Measurements from ENCODE around the gene APOBEC4.

Gene APOBEC4

DNA sequence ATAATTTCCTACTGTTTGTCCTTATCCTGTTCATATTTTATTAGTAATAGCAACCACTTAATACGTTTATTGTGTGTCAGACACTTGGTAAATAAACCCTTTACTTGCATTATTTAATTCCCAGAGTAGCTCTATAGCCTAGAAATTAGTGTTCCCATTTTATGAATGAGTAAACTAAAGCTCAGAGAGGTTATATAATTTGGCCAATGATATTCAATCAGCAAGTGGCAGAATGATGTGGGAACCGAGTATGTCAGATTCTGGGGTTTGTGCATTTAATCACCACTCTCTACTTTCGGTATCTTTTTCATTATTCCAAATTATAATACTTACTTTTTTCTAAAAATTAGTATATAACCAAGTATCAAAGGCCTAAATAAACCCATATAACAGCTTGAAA lies 10.9 kb downstream of the APOBEC4 start:
- TF ChIP-seq, protein P1, sequence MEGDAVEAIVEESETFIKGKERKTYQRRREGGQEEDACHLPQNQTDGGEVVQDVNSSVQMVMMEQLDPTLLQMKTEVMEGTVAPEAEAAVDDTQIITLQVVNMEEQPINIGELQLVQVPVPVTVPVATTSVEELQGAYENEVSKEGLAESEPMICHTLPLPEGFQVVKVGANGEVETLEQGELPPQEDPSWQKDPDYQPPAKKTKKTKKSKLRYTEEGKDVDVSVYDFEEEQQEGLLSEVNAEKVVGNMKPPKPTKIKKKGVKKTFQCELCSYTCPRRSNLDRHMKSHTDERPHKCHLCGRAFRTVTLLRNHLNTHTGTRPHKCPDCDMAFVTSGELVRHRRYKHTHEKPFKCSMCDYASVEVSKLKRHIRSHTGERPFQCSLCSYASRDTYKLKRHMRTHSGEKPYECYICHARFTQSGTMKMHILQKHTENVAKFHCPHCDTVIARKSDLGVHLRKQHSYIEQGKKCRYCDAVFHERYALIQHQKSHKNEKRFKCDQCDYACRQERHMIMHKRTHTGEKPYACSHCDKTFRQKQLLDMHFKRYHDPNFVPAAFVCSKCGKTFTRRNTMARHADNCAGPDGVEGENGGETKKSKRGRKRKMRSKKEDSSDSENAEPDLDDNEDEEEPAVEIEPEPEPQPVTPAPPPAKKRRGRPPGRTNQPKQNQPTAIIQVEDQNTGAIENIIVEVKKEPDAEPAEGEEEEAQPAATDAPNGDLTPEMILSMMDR (conservative IDR thresholded peaks at IDR 0.05; ENCODE audit: low read depth, low read length) = no peak
- no peak for DNase-seq (ENCODE audit: low read depth)
- H3K4me3 ChIP-seq (ENCODE audit: low read depth, low read length) = no peak overlapping the region

DNA sequence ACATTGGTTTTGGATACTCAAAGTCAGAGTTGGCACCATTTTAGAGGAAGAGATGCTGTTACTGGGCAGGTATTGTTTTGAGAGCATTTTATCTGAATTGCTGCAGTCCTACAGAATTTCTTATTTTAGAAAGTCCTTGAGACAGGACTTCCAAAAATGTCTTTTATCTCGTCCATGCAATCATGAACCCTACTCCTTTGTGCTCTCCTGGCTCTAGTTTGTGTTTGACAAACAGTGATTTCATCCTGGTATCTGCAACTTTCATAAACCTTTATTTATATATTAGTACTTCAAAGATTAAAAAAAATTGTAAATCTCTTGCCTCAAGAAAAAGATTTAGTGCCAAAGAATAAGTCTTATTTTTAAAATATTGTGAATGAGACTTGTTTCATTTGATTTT lies 12.9 kb downstream of the APOBEC4 start:
- no peak overlapping the region for H3K4me3 ChIP-seq (ENCODE audit: low read depth, low read length)
- DNase-seq (ENCODE audit: low read depth) = no peak
- TF ChIP-seq, protein P1 (conservative IDR thresholded peaks at IDR 0.05; ENCODE audit: low read depth, low read length) = no peak

DNA sequence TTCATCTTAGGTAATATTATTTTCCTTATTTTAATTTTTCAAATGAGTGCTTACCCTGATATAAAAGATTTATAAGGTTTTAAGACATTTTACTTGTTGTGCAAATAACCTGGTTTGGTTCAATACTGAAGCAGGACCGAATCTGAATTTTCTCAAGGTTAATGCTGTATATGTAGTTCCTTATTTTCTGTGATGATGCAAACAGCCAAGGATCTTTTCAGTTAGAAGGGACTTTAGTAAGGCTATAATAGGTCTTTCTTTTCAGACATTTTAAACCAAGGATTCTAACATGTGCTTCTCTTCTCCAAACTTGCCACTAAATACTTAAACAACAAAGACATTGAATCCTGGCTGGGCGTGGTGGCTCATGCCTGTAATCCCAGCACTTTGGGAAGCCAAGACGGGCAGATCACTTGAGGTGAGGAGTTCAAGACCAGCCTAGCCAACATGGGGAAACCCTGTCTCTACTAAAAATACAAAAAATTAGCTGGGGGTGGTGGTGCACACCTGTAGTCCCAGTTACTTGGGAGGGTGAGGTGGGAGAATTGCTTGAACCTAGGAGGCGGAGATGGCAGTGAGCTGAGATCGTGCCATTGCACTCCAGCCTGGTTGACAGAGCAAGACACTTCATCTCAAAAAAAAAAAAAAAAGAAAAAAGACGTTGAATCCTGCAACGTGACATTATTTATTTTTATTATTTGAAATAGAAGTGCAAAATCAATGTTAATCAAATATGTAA lies 14.3 kb downstream of the APOBEC4 start:
- TF ChIP-seq, protein P1 (conservative IDR thresholded peaks at IDR 0.05; ENCODE audit: low read depth, low read length) = no peak
- DNase-seq (ENCODE audit: low read depth) = no peak
- H3K4me3 ChIP-seq (ENCODE audit: low read depth, low read length) = no peak overlapping the region

DNA sequence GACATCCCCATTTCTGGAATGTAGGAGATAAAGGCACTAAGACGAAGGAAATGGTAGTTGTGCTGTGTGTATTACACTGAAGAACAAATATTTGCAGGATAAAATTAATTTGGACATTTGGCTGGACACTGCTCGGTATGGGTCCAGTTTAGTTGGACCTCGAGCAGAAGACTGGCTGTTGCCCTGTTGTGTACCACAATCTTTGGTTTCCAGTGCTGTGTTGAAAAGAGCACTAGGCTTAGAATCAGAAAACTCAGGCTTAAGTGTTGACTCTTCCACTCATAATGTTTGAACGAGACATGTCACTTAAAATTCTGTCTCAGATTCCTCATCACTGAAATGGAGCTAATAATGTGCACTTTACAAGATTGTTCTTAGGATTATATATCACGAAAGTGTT lies 16.3 kb downstream of the APOBEC4 start:
- TF ChIP-seq, protein P1 (conservative IDR thresholded peaks at IDR 0.05; ENCODE audit: low read depth, low read length) = no peak
- no peak overlapping the region for H3K4me3 ChIP-seq (ENCODE audit: low read depth, low read length)
- no peak for DNase-seq (ENCODE audit: low read depth)

DNA sequence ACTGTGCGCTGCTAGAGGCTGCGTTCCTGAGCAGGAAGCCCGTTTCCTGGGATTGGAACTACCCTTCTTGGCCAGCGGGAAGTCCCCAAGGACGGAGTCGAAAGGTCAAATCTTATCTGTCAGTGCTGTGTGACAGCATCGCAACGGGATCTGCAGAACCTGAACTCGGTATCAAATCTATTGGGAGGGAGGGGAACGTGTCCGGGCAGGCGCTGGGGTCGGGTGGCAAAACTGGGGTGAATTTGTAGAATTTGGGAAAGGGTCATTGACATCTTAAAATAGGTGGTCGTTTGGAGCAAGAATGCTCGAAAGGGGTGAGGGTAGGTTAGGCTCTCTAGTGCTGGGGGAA lies 16.8 kb downstream of the APOBEC4 start:
- H3K4me3 ChIP-seq (ENCODE audit: low read depth, low read length) = peak overlapping the region; percentile 76
- no peak for DNase-seq (ENCODE audit: low read depth)
- TF ChIP-seq, protein P1 (conservative IDR thresholded peaks at IDR 0.05; ENCODE audit: low read depth, low read length) = no peak

DNA sequence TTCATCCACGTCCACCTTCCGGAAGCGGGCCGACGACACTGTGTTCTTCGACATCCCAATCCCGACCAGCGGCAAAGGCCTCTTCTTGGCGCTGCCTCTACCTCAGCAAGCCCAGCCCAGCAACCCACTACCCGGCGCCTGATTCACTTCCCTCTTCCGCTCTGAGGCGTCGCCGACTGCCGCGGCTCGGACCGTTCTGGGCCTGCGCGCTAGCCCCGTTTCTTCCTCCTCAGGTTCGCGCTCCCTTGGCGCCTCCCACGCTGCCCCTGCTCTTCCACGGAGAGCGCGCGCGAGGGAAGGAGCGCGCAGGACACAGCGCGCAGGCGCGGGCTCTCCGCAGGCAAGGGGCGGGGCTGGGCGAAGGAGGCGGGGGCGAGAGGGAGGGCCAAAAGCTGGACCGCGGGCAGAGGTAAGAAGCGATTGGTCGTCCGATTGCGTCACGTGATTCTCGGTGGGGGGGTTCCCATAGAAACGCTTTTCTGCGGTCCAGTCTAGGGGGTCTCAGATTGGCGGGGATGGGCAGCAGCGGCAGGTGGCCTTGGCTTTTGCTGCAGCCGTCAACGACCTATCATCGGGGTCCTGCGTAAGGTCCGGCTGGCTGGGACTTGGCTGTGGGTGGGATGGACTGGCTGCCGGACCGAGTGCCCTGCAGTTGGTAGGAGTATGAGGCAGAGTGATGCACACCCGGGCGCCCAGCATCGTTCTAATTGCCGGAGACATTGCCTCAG lies 17.3 kb downstream of the APOBEC4 start, which contains the start of gene ARPC5:
ARPC5 (minus strand) TSS at position 178 of the 728 bp plus-strand sequence; CDS start at position 54, 124 bp downstream.
- peak within 1 kb of the TSS; percentile 76 for H3K4me3 ChIP-seq (ENCODE audit: low read depth, low read length)
- TF ChIP-seq, protein P1 (conservative IDR thresholded peaks at IDR 0.05; ENCODE audit: low read depth, low read length) = no peak
- DNase-seq (ENCODE audit: low read depth) = peak; percentile 99
